ENCODE measurements around the gene DNAH2. TPM values are rescaled to one million over a fixed set of nuclear protein-coding genes. Genes with fewer than 3 reads are reported as not detected.

DNAH2 gene
- total and polyA plus RNA-seq, 9 of the 15 experiments (the other 6 are each of a cell fraction or from before 2014, with no cell fraction given) = 0.03 TPM; not detected in 8

DNA sequence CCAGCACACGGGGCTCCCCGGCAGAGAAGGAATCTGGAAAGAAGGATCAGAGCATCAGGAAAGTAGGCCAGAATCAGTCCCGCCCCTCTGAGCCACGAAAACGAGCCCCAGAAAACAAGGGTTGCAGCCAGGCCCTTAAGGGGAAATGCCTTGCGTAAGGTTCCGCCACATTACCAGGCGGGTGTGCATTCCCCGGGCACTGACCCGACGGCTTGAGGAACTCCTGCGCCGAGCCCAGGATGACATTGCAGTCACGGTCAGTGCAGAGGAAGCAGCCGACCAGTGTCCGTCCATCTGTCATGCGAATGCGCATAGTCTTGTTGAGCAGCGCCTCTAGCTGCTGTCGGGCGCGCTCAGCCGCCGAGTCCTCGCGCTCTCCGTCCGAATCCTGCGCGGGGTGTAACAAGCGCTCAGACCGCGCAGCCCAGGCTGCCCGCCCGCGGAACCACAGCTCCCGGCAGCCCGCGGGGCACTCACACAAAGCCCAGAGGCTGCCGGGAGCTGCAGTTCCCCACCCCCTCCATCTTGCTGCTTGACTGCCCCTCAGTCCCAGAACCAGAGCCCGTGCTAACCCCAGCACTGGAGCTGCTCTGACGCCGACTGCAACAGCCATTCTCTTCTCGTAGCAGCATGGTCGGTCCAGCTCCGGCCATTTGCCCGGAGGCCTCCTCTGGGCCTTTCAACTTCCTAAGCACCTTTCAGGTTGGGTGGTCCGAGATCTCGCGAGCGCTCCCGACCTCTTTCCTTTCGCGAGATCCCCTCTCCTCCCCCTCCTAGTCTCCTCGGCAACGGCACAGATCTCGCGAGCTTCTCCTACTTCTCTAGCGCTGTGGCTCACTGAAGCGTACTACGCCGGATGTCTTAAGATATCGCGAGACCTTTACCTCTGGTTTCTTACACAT, 139.5 kb downstream of the DNAH2 start, which contains the start of gene NAA38 (continued):
- TF ChIP-seq MYC (IDR thresholded peaks at IDR 0.05; ENCODE audit: low read depth, low read length) = peak; percentile 66
- TF ChIP-seq MYC (CRISPR knock-in tag; IDR thresholded peaks at IDR 0.05; ENCODE audit: borderline replicate concordance, low read depth) = no peak
- peak; percentile 64; the same call in 1 of the 2 replicates for TF ChIP-seq ZNF263 (CRISPR knock-in tag; IDR thresholded peaks at IDR 0.05; ENCODE audit: borderline replicate concordance)
- peak; percentile 19; the same call in 1 of the 2 replicates for TF ChIP-seq ARID1B (IDR thresholded peaks at IDR 0.05)
- TF ChIP-seq PRMT5 (CRISPR knock-in tag; IDR thresholded peaks at IDR 0.05) = no peak
- TF ChIP-seq, protein P1, sequence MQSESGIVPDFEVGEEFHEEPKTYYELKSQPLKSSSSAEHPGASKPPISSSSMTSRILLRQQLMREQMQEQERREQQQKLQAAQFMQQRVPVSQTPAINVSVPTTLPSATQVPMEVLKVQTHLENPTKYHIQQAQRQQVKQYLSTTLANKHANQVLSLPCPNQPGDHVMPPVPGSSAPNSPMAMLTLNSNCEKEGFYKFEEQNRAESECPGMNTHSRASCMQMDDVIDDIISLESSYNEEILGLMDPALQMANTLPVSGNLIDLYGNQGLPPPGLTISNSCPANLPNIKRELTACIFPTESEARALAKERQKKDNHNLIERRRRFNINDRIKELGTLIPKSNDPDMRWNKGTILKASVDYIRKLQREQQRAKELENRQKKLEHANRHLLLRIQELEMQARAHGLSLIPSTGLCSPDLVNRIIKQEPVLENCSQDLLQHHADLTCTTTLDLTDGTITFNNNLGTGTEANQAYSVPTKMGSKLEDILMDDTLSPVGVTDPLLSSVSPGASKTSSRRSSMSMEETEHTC (IDR thresholded peaks at IDR 0.05) = no peak
- TF ChIP-seq, protein P2, sequence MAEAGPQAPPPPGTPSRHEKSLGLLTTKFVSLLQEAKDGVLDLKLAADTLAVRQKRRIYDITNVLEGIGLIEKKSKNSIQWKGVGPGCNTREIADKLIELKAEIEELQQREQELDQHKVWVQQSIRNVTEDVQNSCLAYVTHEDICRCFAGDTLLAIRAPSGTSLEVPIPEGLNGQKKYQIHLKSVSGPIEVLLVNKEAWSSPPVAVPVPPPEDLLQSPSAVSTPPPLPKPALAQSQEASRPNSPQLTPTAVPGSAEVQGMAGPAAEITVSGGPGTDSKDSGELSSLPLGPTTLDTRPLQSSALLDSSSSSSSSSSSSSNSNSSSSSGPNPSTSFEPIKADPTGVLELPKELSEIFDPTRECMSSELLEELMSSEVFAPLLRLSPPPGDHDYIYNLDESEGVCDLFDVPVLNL (CRISPR knock-in tag; IDR thresholded peaks at IDR 0.05; ENCODE audit: low read depth) = no peak
- peak; percentile 42; the same call in 1 of the 2 replicates for TF ChIP-seq RNF2 (IDR thresholded peaks at IDR 0.05)
- peak; percentile 14; the same call in 1 of the 2 replicates for TF ChIP-seq SMARCA4 (IDR thresholded peaks at IDR 0.05)
- TF ChIP-seq ETV1 (tag; conservative IDR thresholded peaks at IDR 0.05; ENCODE audit: low read depth) = peak; percentile 34; the same call in 1 of the 2 replicates
- TF ChIP-seq TGIF2 (CRISPR knock-in tag; IDR thresholded peaks at IDR 0.05) = no peak
- TF ChIP-seq, protein P3, sequence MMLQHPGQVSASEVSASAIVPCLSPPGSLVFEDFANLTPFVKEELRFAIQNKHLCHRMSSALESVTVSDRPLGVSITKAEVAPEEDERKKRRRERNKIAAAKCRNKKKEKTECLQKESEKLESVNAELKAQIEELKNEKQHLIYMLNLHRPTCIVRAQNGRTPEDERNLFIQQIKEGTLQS (IDR thresholded peaks at IDR 0.05) = no peak
- TF ChIP-seq, protein P3 (CRISPR knock-in tag; conservative IDR thresholded peaks at IDR 0.05) = no peak
- TF ChIP-seq, protein P4, sequence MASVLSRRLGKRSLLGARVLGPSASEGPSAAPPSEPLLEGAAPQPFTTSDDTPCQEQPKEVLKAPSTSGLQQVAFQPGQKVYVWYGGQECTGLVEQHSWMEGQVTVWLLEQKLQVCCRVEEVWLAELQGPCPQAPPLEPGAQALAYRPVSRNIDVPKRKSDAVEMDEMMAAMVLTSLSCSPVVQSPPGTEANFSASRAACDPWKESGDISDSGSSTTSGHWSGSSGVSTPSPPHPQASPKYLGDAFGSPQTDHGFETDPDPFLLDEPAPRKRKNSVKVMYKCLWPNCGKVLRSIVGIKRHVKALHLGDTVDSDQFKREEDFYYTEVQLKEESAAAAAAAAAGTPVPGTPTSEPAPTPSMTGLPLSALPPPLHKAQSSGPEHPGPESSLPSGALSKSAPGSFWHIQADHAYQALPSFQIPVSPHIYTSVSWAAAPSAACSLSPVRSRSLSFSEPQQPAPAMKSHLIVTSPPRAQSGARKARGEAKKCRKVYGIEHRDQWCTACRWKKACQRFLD (CRISPR knock-in tag; IDR thresholded peaks at IDR 0.05) = no peak
- peak; percentile 81 for TF ChIP-seq MAFF (IDR thresholded peaks at IDR 0.05; ENCODE audit: low read length)
- TF ChIP-seq, protein P5, sequence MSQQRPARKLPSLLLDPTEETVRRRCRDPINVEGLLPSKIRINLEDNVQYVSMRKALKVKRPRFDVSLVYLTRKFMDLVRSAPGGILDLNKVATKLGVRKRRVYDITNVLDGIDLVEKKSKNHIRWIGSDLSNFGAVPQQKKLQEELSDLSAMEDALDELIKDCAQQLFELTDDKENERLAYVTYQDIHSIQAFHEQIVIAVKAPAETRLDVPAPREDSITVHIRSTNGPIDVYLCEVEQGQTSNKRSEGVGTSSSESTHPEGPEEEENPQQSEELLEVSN (IDR thresholded peaks at IDR 0.05; ENCODE audit: borderline replicate concordance in 1 of 2, extremely low read depth in 1 of 2, insufficient read depth in 1 of 2, insufficient read length in 1 of 2, low read depth in 1 of 2, low read length in 1 of 2, poor library complexity in 1 of 2, severe bottlenecking in 1 of 2) = peak; percentile 66 to 79
- no peak for TF ChIP-seq ZFP36 (IDR thresholded peaks at IDR 0.05; ENCODE audit: low read depth, low read length, partially characterized antibody)
- TF ChIP-seq ZNF12 (CRISPR knock-in tag; IDR thresholded peaks at IDR 0.05) = no peak
- no peak for TF ChIP-seq HMG20A (CRISPR knock-in tag; conservative IDR thresholded peaks at IDR 0.05)
- 0 out of 2 replicates have a peak, but pooled peaks have one; percentile 48 for TF ChIP-seq MTA3 (IDR thresholded peaks at IDR 0.05; ENCODE audit: borderline replicate concordance)
- TF ChIP-seq IFI16 (CRISPR knock-in tag; IDR thresholded peaks at IDR 0.05) = no peak

Data from K562 (cell line).